GM21526 (cell line): Measurements from ENCODE around the gene LAMB4.

Experiments
- ATAC-seq: cut with Tn5 transposase; IDR thresholded peaks from one replicate; pipeline ENCODE4 v1.9.1; 2021; ENCODE audit warnings: moderate library complexity; ENCODE audit not compliant: unreplicated experiment, low FRiP score

Gene LAMB4

GRCh38 chr7:107976620-107977019 is 153.5 kb downstream of the LAMB4 start:
- no peak for ATAC-seq

GRCh38 chr7:107975394-107976013 is 154.7 kb downstream of the LAMB4 start:
- ATAC-seq, result no peak

GRCh38 chr7:107973861-107974260 is 156.3 kb downstream of the LAMB4 start:
- ATAC-seq, result no peak
